ENCODE measurements around the gene TIGD1. TPM values are rescaled to one million over a fixed set of nuclear protein-coding genes. Genes with fewer than 3 reads are reported as not detected.

Gene TIGD1
- total and polyA plus RNA-seq, 3 donors from 2014 or later, result 6.8 to 9.4 (median 9.2) TPM

GRCh38 chr2:232568161-232568560 lies 17.8 kb upstream of the TIGD1 start:
- Histone ChIP-seq H3K9me3 (no peaks in the 10 kb centered on the region), H3K27ac (no peak overlapping the region), H3K36me3 (ENCODE audit: low read depth, missing control alignments) (peaks cover 4% of the 10 kb centered on the region), H3K4me1 (no peaks in the 10 kb centered on the region), H3K27me3 (no peaks in the 10 kb centered on the region), H3K4me3 (no peak overlapping the region)
- no peak for TF ChIP-seq POLR2A (IDR thresholded peaks at IDR 0.05)
- TF ChIP-seq CTCF (IDR thresholded peaks at IDR 0.05), result no peak
- intact Hi-C loops (cut with DNase I; ENCODE audit: low total_unique reads), result no loop called here
- WGBS, 2 donors, result 79 to 84% methylated on average over 5 of the region's 5 CpGs
- no peak for DNase-seq

- no peak for DNase-seq
- Histone ChIP-seq H3K4me3 (no peak overlapping the region), H3K27ac (no peak overlapping the region), H3K27me3 (no peaks in the 10 kb centered on the region), H3K4me1 (no peaks in the 10 kb centered on the region), H3K9me3 (no peaks in the 10 kb centered on the region), H3K36me3 (ENCODE audit: low read depth, missing control alignments) (peaks cover 4% of the 10 kb centered on the region)
- TF ChIP-seq POLR2A (IDR thresholded peaks at IDR 0.05) (no peak), CTCF (IDR thresholded peaks at IDR 0.05) (no peak)
- intact Hi-C loops (cut with DNase I; ENCODE audit: low total_unique reads), result no loop called here
Measured at GRCh38 chr2:232567721-232568120, 17.4 kb upstream of the TIGD1 start.

GRCh38 chr2:232563580-232563979 lies 13.2 kb upstream of the TIGD1 start:
- peaks cover 4% of the 10 kb centered on the region for H3K36me3 ChIP-seq (ENCODE audit: low read depth, missing control alignments)
- 51 to 80% methylated on average over 3 of the region's 3 CpGs for WGBS, 2 donors
- no peak for DNase-seq
- H3K27ac ChIP-seq, result no peak overlapping the region
- intact Hi-C loops (cut with DNase I; ENCODE audit: low total_unique reads), result no loop called here
- H3K4me3 ChIP-seq, result no peak overlapping the region
- no peaks in the 10 kb centered on the region for H3K4me1 ChIP-seq
- no peaks in the 10 kb centered on the region for H3K27me3 ChIP-seq
- TF ChIP-seq CTCF (IDR thresholded peaks at IDR 0.05) (no peak), POLR2A (IDR thresholded peaks at IDR 0.05) (no peak)
- no peaks in the 10 kb centered on the region for H3K9me3 ChIP-seq

GRCh38 chr2:232562515-232563151 lies 12.3 kb upstream of the TIGD1 start:
- TF ChIP-seq POLR2A (IDR thresholded peaks at IDR 0.05) (no peak), CTCF (IDR thresholded peaks at IDR 0.05) (no peak)
- no peaks in the 10 kb centered on the region for H3K4me1 ChIP-seq
- intact Hi-C loops (cut with DNase I; ENCODE audit: low total_unique reads), result no loop called here
- no peak overlapping the region for H3K4me3 ChIP-seq
- no peak for DNase-seq
- WGBS, 2 donors, result 81 to 94% methylated on average over 8 of the region's 8 CpGs
- no peaks in the 10 kb centered on the region for H3K9me3 ChIP-seq
- no peak overlapping the region for H3K27ac ChIP-seq
- no peaks in the 10 kb centered on the region for H3K27me3 ChIP-seq
- peaks cover 4% of the 10 kb centered on the region for H3K36me3 ChIP-seq (ENCODE audit: low read depth, missing control alignments)

- H3K4me3 ChIP-seq, result no peak overlapping the region
Measured at GRCh38 chr2:232556426-232556825, 6.1 kb upstream of the TIGD1 start.

More at GRCh38 chr2:232556426-232556825, 6.1 kb upstream of the TIGD1 start:
- WGBS, 2 donors, result 76 to 85% methylated on average over 3 of the region's 3 CpGs
- intact Hi-C loops (cut with DNase I; ENCODE audit: low total_unique reads), result no loop called here
- Histone ChIP-seq H3K36me3 (ENCODE audit: low read depth, missing control alignments) (no peaks in the 10 kb centered on the region), H3K27ac (no peak overlapping the region), H3K27me3 (no peaks in the 10 kb centered on the region), H3K9me3 (no peaks in the 10 kb centered on the region), H3K4me1 (peaks cover 8% of the 10 kb centered on the region)
- DNase-seq, result no peak
- no peak for TF ChIP-seq CTCF (IDR thresholded peaks at IDR 0.05)
- TF ChIP-seq POLR2A (IDR thresholded peaks at IDR 0.05), result no peak
